Fibroblast of skin of left biceps (primary cell): ENCODE measurements around the gene COMMD4.
"Not testable (repeated sequence)": the region's sequence is repeated elsewhere in the genome, so short reads cannot be mapped to it uniquely, and the experiment has no call there.

Source experiments
- DNase-seq, 2 experiments: peaks; one replicate each; pipeline ENCODE4 v3.0.0-alpha.2; 2013; ENCODE audit warnings: low read depth in 2 of 2

COMMD4 gene

GRCh38 chr15:75371901-75372688, 36.2 kb downstream of the COMMD4 start:
- no peak for DNase-seq

GRCh38 chr15:75380773-75381172, 44.9 kb downstream of the COMMD4 start:
- no peak for DNase-seq

- not testable (repeated sequence) for DNase-seq
Observed at GRCh38 chr15:75383986-75384385, 48.1 kb downstream of the COMMD4 start.
